HG02763 (cell line): ENCODE measurements around the gene UTS2B.

ENCODE experiments used
- ATAC-seq: cut with Tn5 transposase; IDR thresholded peaks from one replicate; pipeline ENCODE4 v1.9.1; 2021; ENCODE audit warnings: mild to moderate bottlenecking, moderate library complexity; ENCODE audit not compliant: unreplicated experiment

Gene UTS2B

DNA sequence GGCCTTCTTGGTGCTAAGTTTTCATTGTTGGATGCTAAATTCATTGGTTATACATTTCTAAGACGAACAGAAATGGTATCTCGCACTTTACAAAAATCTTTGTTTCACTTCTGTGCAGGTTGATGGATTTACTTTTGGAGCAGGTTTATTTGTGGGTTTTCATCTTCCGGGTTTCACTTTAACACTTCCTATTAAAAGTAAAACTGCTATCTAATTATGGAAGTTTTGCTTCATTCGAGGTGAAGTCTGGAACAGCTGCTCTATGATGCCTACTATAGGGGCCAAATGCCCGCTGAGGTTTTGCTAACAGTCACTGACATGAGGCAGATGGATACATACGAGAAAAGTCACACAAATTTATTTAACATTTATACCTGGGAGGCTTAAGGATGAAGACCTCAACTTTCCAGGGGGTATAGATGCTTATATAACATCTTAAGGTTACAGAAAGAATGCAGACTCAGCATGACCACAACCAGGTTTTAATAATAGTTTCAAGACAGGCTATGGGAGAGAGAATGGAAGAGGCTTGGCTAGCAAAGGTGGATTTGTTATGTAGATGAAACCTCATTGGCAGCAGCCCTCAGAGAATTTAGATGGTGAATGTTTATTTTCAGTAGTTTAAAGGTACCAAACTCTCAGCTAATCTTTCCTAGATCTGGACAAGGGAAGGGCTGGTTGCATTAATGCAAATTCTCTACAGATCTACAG, 77.1 kb downstream of the UTS2B start:
- ATAC-seq, result peak; percentile 41

DNA sequence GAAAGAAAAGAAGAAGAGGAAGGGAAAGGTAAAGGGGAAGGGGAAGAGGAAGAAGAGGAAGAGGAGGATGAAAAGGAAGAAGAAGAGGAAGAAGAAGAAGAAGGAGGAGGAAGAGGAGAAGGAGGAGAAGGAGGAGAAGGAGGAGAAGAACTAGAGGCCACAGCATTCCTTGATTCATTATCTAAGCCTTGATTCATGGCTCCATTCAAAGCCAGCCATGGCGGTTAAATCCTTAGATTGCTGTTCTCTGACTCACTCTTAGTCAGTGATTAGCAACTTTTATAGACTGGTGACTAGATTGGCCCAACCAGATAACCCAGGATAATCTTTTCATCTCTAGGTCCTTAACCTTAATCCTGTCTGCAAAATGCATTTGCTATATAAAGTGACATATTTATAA, 83.7 kb downstream of the UTS2B start:
- no peak for ATAC-seq

DNA sequence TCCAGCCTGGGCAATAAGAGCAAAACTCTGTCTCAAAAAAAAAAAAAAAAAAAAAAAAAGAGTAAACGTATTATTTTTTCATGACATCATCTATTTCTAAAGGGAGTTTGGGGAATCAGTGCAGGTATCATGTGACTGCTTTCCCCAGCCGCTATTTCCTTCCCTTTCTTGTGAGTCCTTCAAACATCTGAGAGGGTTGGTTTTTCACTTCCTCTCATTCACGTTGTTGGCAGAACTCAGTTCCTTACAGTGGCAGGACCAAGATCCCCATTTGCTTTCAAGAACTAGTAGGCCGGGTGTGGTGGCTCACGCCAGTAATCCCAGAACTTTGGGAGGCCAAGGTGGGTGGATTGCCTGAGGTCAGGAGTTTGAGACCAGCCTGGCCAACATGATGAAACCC, 84.3 kb downstream of the UTS2B start:
- ATAC-seq, result peak; percentile 68

DNA sequence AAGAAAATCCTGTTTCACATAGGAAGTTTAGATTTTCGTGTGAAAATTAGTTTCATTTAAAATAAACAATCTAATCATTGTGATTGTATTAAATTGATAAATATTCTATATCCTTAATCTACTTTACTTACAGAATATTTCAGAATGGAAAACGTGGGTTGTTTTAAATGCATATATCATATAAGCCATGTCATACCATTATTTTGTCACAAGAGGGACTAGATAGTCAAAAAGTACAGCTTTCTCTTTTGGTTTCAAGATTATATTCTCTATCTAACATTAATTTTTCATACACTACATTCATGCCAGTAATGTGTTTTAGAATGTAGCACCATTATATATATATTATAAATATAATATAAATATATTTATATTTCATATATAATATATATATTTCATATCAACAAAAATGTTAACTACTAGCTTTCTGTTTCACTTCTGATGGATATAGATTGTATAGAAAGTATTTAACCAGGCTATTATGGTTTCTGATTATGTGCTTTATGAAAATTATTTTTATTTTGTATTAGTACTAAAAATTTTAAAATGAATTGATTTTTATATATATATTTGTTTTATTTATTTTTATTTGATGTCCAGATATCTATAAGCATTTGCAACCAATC, 86.0 kb downstream of the UTS2B start:
- no peak for ATAC-seq

DNA sequence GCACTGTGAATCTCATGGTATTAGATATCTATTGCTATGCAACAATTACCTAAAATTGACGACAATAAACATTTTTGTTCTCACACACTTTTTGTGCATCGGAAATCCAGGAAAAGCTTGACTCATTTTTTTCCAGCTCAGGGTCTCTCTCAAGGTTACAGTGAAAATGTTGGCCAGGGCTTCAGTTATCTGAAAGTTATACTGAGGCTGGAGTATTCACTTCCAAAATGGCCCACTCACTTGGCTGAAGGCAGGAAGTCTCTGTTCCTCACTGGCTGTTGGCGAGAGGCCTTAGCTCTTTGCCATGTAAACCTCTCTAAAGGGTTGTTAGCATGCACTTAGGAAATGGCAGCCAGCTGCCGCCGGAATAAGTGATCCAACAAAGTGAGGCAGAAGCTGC, 89.8 kb downstream of the UTS2B start:
- ATAC-seq, result no peak

DNA sequence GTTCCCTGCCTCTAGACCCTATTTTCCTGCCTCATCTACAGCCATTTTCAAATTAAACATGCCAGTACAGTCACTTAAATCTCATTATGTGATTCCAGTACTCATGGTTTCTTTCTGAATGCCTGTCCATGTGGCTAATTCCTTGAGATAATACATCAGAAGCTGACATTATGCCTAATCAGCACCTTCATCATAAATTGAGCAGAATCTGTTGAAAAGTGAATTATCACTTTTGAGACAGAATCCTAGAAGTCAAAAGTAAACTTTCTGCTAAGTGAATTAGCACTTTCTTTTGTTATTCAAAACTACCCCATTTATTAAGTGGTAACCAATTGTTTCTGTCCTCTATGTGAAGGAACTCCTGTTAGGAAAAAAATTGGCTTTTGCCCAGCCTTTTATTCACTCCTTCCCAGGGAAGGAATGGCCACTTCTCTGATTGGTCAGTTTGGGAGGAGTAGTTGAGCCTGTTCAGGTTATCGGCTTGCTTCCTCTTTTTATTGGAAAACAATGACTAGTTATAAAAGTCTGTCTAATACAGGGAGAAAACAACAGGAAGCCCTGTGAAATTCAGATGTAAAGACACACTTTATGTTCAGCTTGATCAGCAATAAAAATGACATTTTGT, 90.8 kb downstream of the UTS2B start:
- no peak for ATAC-seq

DNA sequence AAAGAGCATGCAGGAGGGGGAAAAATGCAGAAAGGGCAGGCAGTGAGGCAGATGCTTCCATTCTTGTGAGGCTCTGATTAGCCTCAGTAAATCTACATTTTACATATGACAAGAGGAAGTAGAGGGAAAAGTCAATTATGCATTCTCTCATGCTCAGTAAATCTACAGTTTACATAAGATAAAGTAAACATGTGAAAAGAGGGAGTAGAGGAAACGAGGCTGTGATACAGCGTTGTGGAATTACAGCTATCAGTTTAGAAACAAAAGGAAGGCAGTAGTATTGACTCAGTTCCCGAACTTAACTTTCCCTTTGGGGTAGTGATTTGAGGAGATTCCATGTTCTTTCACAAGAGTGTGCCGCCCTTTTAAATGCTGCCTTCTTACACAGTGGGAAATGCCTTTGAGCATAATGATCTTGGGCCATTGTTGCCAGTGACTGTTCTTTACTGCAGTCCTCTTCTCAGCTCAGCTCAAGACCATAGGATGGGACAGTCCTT, 92.0 kb downstream of the UTS2B start:
- ATAC-seq, result no peak

DNA sequence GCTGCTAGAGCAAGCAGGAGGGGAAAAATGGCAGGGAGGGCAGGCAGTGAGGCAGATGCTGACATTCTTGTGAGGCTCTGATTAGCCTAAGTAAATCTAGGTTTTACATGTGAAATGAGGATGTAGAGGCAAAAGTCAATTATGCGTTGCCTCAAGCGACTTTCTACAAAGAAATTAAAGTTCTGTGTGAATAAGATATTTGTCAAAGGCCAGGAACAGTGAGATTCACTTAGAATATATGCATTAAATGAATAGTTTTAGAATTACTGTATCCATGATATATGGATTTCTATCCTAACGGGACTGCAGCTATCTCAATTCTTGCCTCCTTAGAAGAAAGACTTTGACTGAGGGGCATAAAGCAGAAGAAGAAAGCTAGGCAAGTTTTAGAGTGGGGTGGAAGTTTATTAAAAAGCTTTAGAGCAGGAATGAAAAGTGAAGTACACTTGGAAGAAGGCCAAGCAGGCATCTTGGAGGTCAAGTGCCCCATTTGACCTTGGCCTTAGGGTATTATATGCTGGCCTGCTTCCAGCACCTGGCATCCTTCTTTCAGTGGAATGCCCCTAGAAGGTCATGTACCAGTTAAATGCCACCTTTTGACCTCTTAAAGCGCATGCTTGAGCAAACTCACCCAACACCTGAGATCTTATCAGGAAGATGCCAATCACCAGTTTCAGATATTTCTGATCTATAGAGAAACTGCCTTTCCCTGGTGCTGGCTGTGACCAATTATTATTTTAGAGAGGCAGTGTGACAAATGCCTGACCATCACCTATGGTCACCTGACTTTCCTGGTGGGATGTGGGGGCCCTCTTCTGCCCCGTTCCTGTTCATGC, 93.1 kb downstream of the UTS2B start:
- no peak for ATAC-seq

DNA sequence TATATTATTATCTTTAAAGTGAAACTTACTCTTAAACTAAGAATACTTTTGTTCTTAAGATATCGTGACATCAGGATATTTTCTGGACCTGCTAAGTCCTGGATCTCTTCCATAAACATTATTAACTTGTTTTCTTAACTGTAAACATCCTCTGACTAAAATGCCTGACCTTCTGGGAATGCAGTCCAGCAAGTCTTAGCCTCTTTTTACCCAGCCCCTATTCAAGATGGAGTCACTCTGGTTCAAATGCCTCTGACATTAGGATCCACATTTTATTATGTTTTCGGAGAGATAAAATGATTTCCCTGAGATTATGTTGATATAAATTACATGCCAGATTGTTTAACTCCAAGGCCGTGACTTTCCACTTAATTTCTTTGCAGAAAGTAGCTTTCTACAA, 93.7 kb downstream of the UTS2B start:
- no peak for ATAC-seq

DNA sequence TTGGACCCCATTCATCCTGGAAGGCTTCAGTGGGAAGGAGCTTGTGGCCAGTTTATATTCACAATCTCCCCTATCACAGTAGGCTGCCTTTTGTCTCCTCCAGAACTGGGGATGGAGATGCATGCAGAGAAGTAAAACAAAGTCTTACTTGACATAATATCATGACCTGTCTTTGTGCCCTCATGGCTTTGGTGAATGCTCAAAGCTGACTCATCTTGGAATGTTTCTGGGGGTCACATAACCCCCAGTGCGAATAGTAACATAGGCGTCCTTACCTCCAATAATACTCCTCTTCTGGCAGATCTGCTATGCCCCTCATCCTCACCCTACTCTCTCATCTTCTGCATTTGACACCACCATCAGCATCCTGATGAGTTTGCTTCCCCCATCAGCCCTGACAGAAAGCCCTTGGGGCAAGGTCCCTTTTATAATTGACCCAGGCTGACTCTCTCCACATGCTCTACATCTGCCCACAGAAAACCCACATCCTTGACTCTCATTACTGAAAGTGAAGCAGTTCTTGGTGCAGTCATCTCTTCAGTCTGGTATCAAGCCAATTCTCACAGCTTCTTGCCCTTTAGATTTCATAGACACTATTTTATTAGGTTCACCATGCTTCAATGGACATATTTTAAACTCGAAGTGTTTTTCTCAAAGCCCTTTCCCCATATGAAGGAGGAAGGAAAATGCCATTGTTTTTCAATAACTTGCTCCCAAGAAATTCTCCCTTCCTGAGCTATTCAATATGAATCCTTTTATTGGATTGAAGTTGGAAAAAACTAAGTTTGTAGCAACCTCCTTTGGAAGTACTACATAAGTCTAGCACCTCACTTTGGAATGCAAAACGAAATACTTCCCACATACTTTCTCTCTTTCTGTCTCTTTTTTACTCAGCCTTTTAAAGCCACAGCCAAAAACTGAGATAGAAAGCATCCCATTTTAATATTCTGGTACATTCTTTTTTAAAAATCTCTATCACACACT, 94.7 kb downstream of the UTS2B start:
- ATAC-seq, result peak; percentile 98

DNA sequence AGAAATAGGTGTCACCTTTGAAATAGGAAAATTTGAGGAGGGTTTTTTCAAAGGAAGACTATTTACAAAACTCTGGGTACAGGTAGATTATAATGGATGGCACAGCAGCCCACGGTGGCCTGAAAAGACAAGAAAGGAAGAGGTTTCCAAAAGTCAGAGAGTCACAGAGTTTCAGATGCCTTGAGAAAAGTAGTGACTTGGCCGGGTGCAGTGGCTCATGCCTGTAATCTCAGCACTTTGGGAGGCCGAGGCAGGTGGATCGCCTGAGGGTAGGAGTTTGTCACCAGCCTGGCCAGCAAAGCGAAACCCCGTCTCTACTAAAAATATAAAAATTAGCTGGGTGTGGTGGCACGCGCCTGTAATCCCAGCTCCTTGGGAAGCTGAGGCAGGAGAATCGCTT, 96.1 kb downstream of the UTS2B start:
- no peak for ATAC-seq

DNA sequence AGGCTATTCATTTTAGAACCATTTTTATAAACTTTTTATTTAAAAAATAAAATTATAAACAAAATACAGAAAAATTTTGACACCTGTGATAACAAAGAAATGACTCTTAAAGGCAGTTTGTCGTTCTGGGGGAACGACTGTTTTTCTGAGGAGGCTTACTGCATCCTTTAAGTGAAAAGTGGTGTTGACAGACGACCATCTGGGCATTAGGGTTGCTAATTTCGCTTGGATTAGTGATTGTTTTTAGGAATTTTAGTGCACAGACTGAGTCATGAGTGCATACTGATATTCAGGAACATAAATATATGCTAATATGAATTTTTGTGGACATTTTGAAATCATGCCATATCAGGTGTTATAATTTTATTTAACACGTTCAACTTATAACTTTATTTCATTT, 102.8 kb downstream of the UTS2B start:
- ATAC-seq, result no peak

DNA sequence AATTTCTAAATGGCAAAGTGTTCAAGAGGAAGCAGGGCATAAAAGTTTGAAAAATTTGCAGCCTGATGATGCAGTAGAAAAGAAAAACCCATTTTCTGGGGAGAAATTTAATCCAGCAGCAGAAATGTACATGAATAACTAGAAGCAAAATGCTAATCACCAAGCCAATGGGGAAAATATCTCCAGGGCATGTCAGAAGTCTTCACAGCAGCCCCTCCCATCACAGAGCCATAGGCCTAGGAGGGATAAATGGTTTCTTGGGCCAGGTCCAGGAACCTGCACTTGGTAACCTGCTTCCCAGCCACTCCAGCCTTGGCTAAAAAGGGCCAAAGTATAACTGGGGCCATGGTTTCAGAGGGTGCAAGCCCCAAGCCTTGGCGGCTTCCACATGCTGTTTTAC, 108.7 kb downstream of the UTS2B start:
- ATAC-seq, result no peak

DNA sequence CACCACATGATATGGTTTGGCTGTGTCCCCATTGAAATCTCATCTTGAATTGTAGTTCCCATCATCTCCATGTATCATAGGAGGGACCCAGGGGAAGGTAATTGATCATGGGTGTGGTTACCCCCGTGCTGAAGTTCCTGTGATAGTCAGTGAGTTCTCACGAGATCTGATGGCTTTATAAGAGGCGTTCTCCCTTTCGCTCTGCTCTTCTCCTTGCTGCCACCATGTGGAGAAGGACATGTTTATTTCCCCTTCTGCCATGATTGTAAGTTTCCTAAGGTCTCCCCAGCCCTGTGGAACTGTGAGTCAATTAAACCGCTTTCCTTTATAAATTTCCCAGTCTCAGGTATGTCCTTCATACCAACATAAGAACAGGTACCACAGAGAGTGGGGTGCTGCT, 109.4 kb downstream of the UTS2B start:
- no peak for ATAC-seq

DNA sequence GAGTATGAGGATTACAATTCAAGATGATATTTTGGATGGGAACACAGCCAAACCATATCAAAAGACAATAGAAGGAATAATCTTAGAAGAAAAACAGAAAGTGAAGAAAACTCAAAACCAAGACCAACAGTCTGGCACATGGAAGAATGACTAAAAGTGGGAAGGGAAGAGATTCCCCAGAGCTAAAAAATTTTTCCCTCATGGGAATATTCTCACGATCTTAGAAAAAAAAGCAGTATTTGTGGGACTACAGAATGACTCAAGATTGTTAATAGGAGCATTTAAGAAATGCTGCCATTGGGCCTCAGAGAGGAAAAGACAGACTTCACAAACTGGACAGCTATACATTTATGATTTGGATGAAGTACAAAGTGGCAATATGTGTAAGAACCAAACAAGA, 113.0 kb downstream of the UTS2B start:
- ATAC-seq, result no peak
